T-helper 2 cell (primary cell): ENCODE measurements around the gene PPARA.
"Not testable (repeated sequence)": the region's sequence is repeated elsewhere in the genome, so short reads cannot be mapped to it uniquely, and the experiment has no call there.

Experiments
- DNase-seq, 5 experiments: peaks; one replicate each; pipeline versions ENCODE4 v3.0.0 to v3.0.0-alpha.2; 2012 to 2022

PPARA gene

DNA sequence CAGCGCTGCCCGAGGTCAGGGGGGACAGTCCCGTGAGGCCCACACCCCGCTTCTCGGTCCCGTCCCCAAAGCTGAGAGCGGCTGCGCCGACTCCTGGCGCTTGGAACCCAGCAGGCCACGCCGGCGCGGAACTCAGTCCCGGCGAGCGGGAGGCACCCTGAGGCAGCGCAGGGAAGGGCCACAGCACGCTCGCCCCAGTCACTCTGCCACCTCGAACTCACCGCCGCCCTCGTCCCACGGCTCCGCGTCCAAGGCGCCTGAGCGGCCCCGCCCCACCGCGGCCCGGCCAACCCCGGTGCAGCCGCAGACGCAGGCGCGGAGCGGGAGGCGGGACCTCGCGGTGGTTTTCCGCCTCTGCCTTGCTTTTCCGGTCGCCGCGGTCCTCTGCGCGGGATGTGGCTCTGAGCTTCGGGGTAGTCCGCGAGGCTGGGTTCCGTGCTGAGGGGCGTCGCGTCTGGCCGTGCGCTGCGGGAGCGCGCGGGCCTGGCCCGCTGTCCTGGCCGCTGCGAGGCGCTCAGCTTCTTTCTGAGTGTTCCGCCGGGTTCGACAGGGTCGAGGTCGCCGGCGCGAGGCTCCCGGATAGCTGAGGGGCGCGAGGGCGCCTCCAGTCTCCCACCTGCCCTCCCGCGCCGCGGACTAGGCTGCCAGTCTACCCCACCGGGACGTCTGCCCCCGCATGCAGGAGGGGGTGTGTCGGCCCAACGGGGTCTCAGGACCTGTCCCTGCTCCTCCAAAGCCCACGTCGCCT, 99.9 kb downstream of the PPARA start, which contains the start of gene CDPF1:
CDPF1 (minus strand) TSS at position 259 of the 748 bp plus-strand sequence. CDS start 2,009 bp downstream, outside the sequence.
- peak; percentile 78 to 94 (median 87) for DNase-seq

DNA sequence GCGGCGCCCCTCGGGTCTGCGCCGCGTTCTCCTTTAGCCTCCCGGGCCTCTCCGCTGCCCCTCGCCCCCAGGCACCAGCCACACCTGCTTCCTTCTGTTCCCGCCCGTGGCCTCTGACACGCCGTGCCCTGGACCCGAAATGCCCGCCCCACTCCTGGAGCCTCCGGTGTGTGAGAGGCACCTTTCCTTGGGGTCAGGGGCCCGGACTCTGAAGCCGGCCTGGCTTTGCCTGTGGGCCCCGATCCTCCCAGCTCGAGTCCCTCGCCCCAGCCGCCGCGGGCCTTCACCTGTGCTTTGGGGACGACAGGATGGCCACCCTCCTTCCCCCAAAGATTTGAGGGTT, 100.4 kb downstream of the PPARA start:
- peak in 1 of 5 experiments; percentile 22 for DNase-seq

DNA sequence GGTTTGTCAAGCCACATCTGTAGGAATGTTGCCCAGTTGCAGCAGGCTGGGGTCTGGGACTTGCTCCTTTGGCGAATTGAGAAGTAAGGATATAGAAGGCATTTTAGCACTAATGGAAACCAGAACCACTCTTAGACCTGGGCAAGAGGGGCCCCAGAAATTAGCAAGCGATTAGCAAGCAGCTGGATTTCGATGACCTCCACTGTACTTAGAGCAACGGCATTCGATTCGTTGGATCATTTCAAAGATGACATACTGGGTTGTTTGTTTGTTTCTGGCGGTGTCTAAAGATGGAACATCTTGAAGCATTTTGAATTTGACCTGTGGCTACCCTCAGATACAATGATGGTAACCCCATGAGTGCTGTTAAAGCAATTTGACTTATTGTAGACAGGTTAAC, 100.9 kb downstream of the PPARA start:
- DNase-seq: peak in 1 of 5 experiments; percentile 38

DNA sequence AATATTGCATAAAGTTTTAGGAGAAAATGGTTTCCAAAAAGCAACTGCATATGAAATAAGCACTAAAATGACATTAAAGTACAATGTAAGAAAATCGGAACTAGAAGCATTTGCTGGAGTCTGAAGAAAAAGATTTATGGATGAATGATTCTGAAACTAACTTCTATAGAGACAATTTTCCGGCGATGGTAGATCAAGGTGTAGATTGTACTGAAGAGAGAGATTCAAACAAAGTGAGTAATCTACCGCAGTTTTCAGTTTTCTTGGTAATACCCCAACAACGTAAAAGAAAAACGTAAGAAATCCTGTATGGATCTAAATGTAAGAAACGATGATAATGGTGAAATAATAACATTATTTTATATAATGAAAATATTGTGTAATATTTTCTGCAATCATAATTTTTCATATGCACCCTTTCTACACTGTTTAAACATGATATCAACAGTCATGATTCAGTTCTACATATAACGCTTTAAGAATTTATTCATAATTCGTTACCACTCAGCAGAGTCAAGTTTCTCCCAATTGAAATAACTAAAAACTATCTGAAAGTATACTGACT, 101.6 kb downstream of the PPARA start:
- peak in 1 of 5 experiments; percentile 89 for DNase-seq

DNA sequence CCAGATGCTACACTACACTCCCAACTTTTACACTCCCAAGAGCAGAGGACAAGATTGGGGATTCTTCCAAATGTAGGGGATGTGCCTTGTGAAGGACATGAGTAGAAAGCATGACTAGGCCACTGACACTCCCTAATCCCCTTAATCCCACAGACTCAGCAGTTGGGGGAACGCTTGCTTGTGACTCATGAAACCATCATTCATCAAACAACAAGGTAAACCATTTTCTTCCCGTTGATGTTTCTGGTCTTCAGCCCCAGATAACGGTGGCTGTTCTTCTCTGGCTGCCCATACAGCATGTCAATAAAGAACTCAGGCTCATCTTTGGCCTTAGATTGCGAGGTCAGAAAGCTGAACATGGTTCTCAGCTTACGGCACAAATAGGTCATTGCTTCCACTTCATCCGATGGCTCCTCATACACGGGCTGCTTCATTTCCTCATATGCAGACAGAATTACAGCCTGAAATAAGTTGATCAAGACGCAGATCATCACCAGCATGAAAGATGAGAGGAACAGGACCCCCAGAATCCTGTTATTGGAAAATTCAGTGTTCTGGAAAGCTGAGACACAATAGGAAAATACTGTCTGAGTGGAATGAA, 106.1 kb downstream of the PPARA start:
- no peak for DNase-seq

DNA sequence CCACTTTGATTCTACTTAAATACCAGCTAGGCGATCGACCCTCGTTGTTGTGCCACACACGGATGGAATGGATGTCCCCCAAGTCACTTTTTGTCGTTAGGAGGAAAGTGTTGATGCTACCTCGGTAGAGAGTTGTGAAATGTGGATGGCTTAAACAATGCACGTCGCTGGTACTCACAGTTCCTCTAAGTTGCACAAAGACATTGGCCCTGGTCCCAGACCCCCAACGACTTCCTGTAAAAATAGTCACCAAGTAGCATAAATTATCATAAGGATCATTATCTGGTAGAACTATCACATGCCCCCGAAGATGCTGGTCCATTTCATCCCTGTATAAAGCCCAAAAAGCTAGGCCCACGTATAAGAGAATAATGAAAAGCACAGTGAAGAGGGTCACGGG, 109.0 kb downstream of the PPARA start:
- no peak for DNase-seq

DNA sequence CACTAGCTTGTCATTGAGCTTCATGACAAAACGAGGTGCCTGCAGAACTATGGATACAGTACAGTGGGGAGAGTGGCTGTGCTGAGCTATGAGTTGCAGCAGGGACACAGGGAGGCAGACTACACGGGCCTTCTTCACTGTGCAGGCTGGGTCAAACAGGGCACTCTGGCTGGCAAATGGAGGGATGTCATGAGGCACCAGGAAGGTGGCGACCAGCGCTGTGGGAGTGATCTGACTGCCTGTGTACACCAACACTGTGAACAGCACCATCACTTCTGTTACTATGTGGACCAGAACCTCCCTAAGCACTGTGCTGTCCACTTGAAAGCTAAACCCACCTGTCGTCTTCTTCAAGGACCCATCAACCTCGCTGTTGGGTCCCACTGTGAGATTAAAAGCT, 109.7 kb downstream of the PPARA start:
- no peak for DNase-seq

DNA sequence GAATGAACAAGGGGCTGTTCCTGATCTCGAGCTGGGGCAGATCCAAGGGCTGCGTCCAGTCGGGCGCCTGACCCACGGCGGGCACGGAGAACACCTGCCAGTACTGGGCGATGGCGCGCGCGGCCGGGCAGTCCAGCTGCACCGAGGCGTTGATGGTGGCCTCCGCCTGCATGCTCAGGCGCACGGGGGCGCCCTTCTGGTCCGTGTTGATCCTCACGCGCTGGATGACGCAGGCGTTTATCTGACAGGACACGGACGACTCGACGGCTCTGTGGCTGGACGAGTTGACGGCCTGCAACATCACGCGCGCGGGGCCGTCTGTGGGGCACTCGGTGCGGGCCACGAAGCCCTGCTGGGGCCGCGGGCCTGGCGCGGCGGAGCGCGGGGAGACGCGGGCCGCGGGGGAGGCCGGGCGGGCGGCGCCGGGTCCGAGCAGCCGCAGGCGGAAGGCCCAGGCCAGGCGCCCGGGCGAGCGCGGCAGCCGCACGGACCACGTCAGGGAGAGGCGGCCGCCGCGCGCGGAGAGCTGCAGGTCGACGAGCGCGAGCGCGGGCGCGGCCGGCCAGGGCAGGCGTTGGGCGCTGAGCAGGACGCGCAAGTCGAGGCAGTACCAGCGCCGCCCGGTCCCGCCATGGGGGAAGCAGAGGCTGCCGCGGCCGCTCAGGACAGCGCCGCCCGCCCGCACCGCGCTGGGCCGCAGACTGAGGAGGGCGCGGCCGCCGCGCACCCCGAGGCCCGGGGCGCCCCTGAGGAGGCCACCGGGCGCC, 112.3 kb downstream of the PPARA start:
- DNase-seq: peak in 2 of 5 experiments; percentile 26 to 57

DNA sequence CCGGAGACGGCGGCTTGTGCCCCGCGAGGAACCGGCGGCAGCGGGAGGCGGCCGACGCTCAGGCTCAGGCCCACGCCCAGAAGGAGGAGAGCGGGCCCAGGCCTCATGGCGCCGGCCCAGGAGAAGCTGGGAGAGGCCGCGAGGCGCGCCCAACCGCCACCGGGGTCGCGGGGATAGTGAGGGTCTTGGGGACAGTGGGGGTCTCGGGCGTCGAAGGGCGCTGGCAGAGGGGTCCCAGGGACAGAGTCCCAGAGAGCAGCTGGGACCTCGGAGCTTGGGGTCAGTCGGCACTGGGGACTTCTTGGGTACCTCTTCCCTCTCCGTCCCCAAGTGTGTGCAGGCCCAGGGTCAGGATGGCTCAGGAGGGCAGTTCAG, 112.9 kb downstream of the PPARA start, which contains the start of gene PKDREJ:
PKDREJ (minus strand) TSS at position 128 of the 375 bp plus-strand sequence; CDS start at position 107, 21 bp downstream.
- no peak for DNase-seq

DNA sequence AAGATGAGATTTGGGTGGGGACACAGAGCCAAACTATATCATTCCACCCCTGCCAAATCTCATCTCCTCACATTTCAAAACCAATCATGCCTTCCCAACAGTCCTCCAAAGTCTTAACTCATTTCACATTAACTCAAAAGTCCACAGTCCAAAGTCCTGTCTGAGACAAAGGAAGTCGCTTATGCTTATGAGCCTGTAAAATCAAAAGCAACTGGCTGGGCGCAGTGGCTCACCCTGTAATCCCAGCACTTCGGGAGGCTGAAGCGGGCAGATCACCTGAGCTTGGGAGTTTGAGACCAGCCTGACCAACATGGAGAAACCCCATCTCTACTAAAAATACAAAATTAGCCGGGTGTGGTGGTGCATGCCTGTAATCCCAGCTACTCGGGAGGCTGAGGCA, 114.2 kb downstream of the PPARA start:
- DNase-seq: not testable (repeated sequence)

DNA sequence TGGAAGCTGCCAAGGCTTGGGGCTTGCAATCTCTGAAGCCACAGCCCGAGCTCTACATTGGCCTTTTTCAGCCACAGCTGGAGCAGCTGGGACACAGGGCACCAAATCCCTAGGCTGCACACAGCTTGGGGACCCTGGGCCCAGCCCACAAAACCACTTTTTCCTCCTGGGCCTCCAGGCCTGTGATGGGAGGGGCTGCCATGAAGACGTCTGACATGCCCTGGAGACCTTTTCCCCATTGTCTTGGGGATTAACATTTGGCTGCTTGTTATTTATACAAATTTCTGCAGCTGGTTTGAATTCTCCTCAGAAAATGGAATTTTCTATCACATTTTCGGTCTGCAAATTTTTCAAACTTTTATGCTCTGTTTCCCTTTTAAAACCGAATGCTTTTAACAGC, 115.3 kb downstream of the PPARA start:
- not testable (repeated sequence) for DNase-seq

DNA sequence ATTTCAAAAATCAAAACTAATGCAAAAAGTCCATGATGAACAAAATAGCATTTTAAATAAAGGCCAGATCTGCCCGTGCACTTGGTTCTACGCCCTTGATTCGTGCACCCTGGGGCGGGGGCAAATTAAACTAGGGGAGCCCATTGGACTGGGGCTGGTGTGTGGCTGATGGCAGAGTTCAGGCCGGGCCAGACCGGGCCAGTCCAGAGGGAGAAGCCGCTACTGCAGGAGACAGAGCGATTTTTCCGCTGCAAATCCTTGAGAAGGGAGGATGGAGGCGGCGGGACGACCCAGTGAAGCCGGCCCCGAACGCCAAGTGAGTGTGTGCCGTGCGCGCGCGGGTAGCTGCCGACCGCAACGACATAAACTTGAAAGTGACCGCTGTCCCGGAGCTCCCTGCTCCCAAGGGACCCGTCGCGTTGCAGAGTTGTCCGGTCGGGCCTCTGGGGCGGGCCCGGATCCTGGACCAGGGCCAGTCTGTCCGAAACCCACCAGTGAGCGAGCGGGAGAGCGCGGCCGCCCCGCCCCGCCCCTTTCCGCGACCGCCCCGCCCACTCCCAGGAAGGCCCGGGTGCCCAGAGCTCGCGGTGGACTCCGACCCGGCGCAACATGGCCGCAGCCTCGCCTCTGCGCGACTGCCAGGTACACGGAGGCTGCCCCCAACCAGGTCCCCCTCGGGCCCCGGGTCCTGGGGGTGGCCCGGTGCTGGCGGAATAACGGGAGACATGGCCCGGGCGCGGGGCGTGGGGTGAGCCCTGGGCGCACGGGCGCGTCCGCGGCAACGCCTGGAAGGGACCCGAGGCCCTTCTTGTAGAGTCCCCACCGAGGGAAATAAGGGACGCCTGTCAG, 117.3 kb downstream of the PPARA start, which contains the start of gene TTC38:
TTC38 (plus strand) TSS at position 578 of the 849 bp plus-strand sequence; CDS start at position 610, 32 bp downstream.
- DNase-seq: peak; percentile 26 to 52 (median 33)

DNA sequence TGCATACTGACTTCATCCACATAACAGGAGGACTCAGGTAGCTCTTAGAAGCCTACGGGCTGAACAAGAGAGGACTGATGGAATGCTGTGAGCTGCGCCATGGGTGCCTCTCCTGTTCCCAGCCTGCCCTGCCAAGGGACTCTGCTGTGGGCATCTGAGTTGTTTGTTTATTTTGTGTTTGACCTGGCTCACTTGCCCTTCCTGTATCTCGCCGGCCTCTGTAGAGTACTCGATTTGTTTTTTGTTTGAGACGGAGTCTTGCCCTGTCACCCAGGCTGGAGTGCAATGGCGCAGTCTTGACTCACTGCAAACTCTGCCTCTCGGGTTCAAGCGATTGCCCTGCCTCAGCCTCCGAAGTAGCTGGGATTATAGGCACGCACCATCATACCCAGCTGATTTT, 119.2 kb downstream of the PPARA start:
- DNase-seq: no peak

DNA sequence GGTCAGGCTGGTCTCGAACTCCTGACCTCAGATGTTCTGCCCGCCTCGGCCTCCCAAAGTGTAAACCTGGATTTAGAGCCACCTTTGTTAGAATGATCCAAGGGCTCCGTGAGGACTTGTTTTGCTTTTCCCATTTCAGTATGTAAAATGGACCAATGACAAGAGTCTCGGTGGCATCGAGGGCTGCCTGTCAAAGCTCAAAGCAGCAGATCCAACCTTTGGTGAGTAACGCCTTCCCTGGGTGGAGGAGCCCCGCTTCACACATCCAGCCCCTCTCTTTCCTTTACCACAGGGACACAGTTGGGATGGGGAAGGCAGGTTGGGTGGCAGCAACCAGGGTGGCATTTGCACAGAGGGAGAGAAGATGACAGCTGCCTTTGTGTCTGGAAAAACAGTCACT, 121.9 kb downstream of the PPARA start:
- no peak for DNase-seq

DNA sequence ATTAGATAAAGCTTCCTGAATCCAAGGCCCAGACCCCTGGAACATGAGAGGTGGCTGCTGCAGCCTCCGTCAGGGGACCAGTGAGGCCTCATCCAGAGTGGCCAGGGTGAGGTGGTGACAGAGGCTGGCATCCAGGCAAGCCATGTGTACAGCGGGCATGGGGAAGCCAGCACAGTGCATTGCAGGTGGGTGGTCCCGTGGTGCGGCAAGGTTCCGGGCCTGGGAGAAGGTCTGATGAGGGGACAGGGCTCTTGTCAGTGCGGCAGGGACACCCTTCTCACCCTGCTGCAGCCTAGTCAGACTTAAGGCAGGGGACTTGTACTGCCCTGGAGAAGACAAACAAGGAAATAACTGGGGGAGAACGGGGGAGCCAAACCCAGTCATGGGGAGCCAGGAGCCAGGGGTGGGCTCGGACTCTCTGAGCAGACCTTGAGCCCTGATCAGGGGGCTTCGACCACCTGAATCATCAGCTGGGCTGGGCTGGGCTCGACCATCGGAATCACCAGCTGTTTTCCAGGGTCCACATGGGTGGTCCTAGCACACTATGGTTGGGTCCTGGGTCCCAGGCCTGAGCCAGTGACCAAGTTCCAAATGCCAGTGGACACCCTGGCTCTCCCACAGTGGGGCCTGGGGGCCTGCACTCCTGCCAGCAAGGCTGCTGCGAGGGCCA, 122.6 kb downstream of the PPARA start:
- DNase-seq: no peak

DNA sequence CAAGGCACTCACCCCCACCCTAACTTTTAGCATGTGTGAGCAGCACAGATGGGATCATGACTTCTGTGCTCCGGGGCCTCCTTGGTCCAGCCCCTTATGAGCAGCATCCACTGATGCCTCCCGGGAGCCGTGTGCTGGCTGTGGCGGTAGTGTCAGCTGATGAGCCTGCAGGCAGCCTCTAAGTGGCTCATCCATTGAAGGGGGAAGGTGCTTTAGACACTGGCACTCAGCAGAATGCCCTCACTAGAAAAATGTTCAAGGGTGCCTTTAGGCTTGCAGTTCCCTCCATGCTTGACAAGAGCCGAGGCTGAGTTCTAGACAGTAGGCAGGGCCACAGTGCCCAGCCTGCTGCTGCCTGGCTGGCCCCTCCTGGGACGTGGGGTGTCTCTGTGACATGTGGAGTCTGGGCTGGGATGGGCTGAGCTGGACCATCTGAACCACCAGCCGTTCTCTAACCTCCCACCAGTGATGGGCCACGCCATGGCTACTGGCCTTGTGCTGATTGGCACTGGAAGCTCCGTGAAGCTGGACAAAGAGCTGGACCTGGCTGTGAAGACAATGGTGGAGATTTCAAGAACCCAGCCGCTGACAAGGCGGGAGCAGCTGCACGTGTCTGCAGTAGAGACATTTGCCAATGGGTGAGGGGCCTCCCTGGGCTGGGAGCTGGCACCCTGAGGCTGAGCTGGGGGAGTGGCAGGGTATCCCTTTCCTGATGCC, 123.3 kb downstream of the PPARA start:
- DNase-seq: no peak

DNA sequence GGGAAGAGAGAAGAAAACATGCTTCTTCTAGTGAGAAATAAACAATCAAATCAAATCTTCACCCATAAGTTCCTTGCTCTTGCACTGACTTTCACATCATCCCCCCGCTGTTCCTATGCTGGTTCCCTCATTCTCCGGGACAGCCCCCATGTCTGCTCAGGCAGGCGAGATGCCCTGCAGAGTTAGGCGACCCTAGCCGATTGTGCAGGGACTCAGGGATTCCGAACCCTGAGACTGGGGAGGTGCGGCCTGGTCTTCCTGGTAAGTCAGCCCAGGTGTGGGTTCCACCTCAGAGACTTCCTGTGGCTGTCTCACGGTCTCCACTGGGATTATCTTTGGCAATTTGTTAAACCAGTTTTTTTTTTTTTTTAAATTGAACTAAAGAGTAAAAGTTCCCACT, 124.1 kb downstream of the PPARA start:
- DNase-seq: no peak

DNA sequence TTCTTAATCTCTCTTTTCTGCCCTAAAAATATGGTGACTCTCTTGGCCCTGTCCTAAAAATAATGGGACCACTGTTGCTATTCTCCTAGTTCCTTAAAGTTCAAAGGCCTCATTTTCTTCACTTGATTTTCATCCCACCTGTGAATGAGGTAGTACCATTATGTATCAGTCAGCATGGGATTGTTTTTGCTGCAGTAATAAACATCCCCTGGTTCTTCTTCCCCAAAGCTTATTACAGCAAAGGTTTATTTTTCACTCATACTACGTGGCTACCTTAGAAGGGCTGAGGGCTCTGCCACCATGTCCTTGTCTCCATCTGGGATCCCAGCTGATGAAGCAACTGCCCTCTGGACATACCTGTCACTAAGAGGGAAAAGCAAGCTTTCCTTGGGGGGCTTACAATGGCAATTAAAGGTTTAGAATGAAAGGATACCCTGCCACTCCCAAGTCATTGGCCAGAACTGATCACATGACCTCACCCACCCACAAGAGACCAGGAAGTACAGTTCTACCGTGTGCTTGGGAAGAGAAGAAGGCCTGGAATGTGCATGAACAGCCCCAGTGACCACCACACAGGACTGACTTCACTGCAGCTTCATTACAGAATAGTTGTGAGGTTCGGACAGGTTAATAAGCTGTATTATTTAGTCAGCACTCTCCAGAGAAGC, 125.3 kb downstream of the PPARA start:
- no peak for DNase-seq

DNA sequence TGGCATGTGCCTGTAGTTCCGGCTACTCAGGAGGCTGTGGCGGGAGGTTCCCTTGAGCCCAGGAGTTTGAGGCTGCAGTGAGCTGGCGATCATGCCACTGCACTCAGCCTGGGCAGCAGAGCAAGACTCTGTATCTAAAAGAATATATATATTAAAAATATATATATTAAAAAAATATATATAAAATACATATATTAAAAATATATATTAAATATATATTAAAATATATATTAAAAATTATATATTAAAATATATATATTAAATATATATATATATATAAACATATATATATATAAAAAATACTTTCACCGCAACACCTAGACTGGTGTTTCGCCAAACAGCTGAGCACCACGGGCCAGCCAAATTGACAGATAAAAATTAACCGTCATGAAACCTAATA, 126.2 kb downstream of the PPARA start:
- DNase-seq: no peak
